SK-N-SH treated with all-trans-retinoic acid at 6 μM for 48 hours (cell line): ENCODE results near the gene NXN.

Experiments
- ATAC-seq: fragments of 200-7000 bp; cut with Tn5 transposase; 3 replicates; pipeline ENCODE4 v1.9.1; 2020; ENCODE audit warnings: mild to moderate bottlenecking, moderate library complexity
- ARNTL ChIP-seq: fragments of 450-650 bp; formaldehyde crosslinking; IDR thresholded peaks from 2 replicates; pipeline ENCODE4 v1.5.0; 2020; ENCODE audit warnings: low read depth, mild to moderate bottlenecking, moderate library complexity, borderline replicate concordance
- BACH2 ChIP-seq: fragments of 250-450 bp; sonication (Bioruptor Pico); IDR thresholded peaks from 2 replicates; pipeline ENCODE4 v1.9.0; 2021; ENCODE audit warnings: mild to moderate bottlenecking, borderline replicate concordance
- CREB5 ChIP-seq: fragments of 250-450 bp; sonication (Bioruptor Pico); IDR thresholded peaks from 2 replicates; pipeline ENCODE4 v1.5.1; 2020; ENCODE audit warnings: low read depth, mild to moderate bottlenecking, moderate library complexity
- CSRNP3 ChIP-seq: fragments of 250-450 bp; sonication (Bioruptor Pico); IDR thresholded peaks from 2 replicates; pipeline ENCODE4 v1.5.1; 2021; ENCODE audit warnings: mild to moderate bottlenecking, moderate library complexity
- ESRRG ChIP-seq: fragments of 250-450 bp; sonication (Bioruptor Pico); IDR thresholded peaks from 2 replicates; pipeline ENCODE4 v1.6.1; 2021; ENCODE audit warnings: mild to moderate bottlenecking
- GLIS3 ChIP-seq: fragments of 250-450 bp; sonication (Bioruptor Pico); IDR thresholded peaks from 2 replicates; pipeline ENCODE4 v1.5.0; 2020; ENCODE audit warnings: mild to moderate bottlenecking, moderate library complexity
- ISL1 ChIP-seq: fragments of 250-450 bp; sonication (Bioruptor Pico); IDR thresholded peaks from 2 replicates; pipeline ENCODE4 v2.1.2; 2022; ENCODE audit warnings: mild to moderate bottlenecking, moderate library complexity
- OSR1 ChIP-seq: fragments of 250-450 bp; sonication (Bioruptor Pico); IDR thresholded peaks from 2 replicates; pipeline ENCODE4 v1.8.0; 2022; ENCODE audit warnings: moderate library complexity, mild to moderate bottlenecking, inconsistent platforms
- PATZ1 ChIP-seq: fragments of 250-450 bp; sonication (Bioruptor Pico); IDR thresholded peaks from 2 replicates; pipeline ENCODE4 v1.8.0; 2020; ENCODE audit warnings: mild to moderate bottlenecking, moderate library complexity, borderline replicate concordance
- POU6F1 ChIP-seq: fragments of 250-450 bp; sonication (Bioruptor Pico); IDR thresholded peaks from 2 replicates; pipeline ENCODE4 v1.8.0; 2021; ENCODE audit warnings: low read depth, mild to moderate bottlenecking, moderate library complexity, borderline replicate concordance
- PPARA ChIP-seq: fragments of 250-450 bp; sonication (Bioruptor Pico); IDR thresholded peaks from 2 replicates; pipeline ENCODE4 v1.5.0; 2020; ENCODE audit warnings: mild to moderate bottlenecking, borderline replicate concordance
- RARB ChIP-seq: fragments of 250-450 bp; sonication (Bioruptor Pico); IDR thresholded peaks from 2 replicates; pipeline ENCODE4 v1.8.0; 2021; ENCODE audit warnings: mild to moderate bottlenecking, moderate library complexity
- SNAI2 ChIP-seq: fragments of 250-450 bp; sonication (Bioruptor Pico); IDR thresholded peaks from 2 replicates; pipeline ENCODE4 v1.5.0; 2020; ENCODE audit warnings: mild to moderate bottlenecking, moderate library complexity
- TCF4 ChIP-seq: fragments of 250-450 bp; sonication (Bioruptor Pico); IDR thresholded peaks from 2 replicates; pipeline ENCODE4 v1.8.0; 2021; ENCODE audit warnings: mild to moderate bottlenecking, moderate library complexity, borderline replicate concordance
- TOX ChIP-seq: fragments of 250-450 bp; sonication (Bioruptor Pico); IDR thresholded peaks from 2 replicates; pipeline ENCODE4 v1.8.0; 2021; ENCODE audit warnings: mild to moderate bottlenecking, moderate library complexity, borderline replicate concordance
- TSHZ2 ChIP-seq: fragments of 250-450 bp; sonication (Bioruptor Pico); IDR thresholded peaks from 2 replicates; pipeline ENCODE4 v1.5.0; 2020; ENCODE audit warnings: mild to moderate bottlenecking, moderate library complexity
- ZFP3 ChIP-seq: fragments of 250-450 bp; sonication (Bioruptor Pico); IDR thresholded peaks from 2 replicates; pipeline ENCODE4 v1.5.0; 2020; ENCODE audit warnings: mild to moderate bottlenecking, moderate library complexity
- ZFP30 ChIP-seq: fragments of 450-650 bp; formaldehyde crosslinking; IDR thresholded peaks from 2 replicates; pipeline ENCODE4 v1.5.0; 2022; ENCODE audit warnings: mild to moderate bottlenecking, moderate library complexity
- ZNF565 ChIP-seq: fragments of 450-650 bp; formaldehyde crosslinking; conservative IDR thresholded peaks from 2 replicates; pipeline ENCODE4 v1.5.0; 2020; ENCODE audit warnings: low read depth, mild to moderate bottlenecking, moderate library complexity
- ZNF70 ChIP-seq: fragments of 450-650 bp; formaldehyde crosslinking; IDR thresholded peaks from 2 replicates; pipeline ENCODE4 v1.5.0; 2020; ENCODE audit warnings: mild to moderate bottlenecking, moderate library complexity
- ZNF8 ChIP-seq: fragments of 450-650 bp; formaldehyde crosslinking; IDR thresholded peaks from 2 replicates; pipeline ENCODE4 v1.5.0; 2020; ENCODE audit warnings: mild to moderate bottlenecking, moderate library complexity

NXN gene

GRCh38 chr17:988561-988960, 9.0 kb upstream of the NXN start:
- no peak; the same call in 2 of the 3 replicates for ATAC-seq
- TF ChIP-seq TOX (no peak), RARB (CRISPR knock-in tag) (no peak), PPARA (CRISPR knock-in tag) (no peak), GLIS3 (CRISPR knock-in tag) (no peak), CSRNP3 (no peak), ZNF8 (CRISPR knock-in tag) (no peak), ESRRG (no peak), SNAI2 (CRISPR knock-in tag) (no peak), TCF4 (no peak)

- no peak for ATAC-seq
- TF ChIP-seq ZNF565 (CRISPR knock-in tag) (no peak), ZNF8 (CRISPR knock-in tag) (no peak), TCF4 (no peak), RARB (CRISPR knock-in tag) (no peak), PATZ1 (CRISPR knock-in tag) (no peak)
These were observed 8.4 kb upstream of the NXN start for GRCh38 chr17:987931-988330.

GRCh38 chr17:986322-986929, 6.8 kb upstream of the NXN start:
- ATAC-seq = no peak
- TF ChIP-seq OSR1 (no peak), PPARA (CRISPR knock-in tag) (no peak), RARB (CRISPR knock-in tag) (no peak), ZFP3 (CRISPR knock-in tag) (no peak), ZNF70 (no peak), TCF4 (no peak), BACH2 (CRISPR knock-in tag) (no peak), TOX (no peak), POU6F1 (CRISPR knock-in tag) (no peak), TSHZ2 (CRISPR knock-in tag) (no peak), GLIS3 (CRISPR knock-in tag) (no peak), CSRNP3 (no peak), ISL1 (CRISPR knock-in tag) (no peak), ZFP30 (CRISPR knock-in tag) (no peak)

GRCh38 chr17:983921-984320, 4.3 kb upstream of the NXN start:
- ATAC-seq = no peak

More at GRCh38 chr17:983921-984320, 4.3 kb upstream of the NXN start:
- TF ChIP-seq ZFP3 (CRISPR knock-in tag) (no peak), ZNF8 (CRISPR knock-in tag) (no peak), CREB5 (CRISPR knock-in tag) (no peak), OSR1 (no peak), ZNF565 (CRISPR knock-in tag) (no peak), PATZ1 (CRISPR knock-in tag) (no peak), RARB (CRISPR knock-in tag) (no peak), ARNTL (CRISPR knock-in tag) (no peak), TOX (no peak)
